GM15510 (cell line): ENCODE data around the gene CD300LB.

Source experiments
- POLR2A ChIP-seq: IDR thresholded peaks from 3 replicates; pipeline ENCODE4 v1.6.1; 2011; ENCODE audit warnings: borderline replicate concordance; ENCODE audit not compliant: insufficient read length; ENCODE audit errors: extremely low read depth

The CD300LB gene

DNA sequence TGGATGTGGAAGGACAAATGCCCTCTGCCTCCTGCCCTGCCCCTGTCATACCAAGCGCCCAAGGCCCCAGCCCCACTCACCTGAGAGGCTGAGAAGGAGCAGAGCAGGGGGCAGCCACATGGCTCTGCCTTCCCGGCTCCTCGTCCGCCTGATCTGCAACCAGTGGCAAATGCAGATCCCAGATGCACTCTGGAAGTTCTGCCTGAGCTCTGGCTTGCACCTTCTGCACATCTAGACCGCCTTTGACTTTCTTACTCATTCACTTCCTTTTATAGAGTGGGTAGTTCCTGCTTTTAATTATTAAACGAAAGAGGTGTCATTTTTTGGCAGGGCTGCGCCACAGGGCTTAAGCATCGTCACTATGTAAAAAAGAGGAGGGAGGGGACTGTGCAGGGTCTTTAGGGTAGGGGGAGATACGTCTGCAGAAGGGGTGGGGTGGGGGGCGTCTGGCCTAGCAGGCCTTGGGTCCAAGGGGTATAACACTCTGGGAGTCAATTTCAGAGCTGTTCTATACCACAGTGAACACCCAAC, at the start of gene CD300LB:
Gene CD300LB, minus strand, starts transcription at position 245 of the 531 bp plus-strand sequence. Its CDS starts 125 bp downstream, at position 120.
- no peak for TF ChIP-seq POLR2A

DNA sequence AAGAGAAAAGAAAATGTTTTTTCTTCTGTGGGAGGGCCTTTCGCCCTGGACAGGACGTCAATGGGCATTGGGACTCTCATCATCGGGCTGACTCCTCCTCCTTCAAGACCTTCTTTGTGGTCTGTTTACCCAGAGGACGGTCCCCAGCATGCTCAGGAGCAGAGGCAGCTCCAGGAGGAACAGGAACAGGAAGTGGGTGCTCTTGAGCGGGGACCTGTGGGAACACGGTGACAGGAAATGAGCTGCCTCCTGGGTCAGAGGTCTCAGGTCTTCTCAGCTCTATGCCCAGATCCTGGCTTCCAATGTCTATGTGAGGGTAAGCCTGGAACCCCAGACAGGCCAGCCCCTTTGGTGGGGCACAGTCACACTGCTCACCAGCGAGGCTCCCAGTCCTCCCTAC, 48.6 kb upstream of the CD300LB start:
- TF ChIP-seq POLR2A = no peak

DNA sequence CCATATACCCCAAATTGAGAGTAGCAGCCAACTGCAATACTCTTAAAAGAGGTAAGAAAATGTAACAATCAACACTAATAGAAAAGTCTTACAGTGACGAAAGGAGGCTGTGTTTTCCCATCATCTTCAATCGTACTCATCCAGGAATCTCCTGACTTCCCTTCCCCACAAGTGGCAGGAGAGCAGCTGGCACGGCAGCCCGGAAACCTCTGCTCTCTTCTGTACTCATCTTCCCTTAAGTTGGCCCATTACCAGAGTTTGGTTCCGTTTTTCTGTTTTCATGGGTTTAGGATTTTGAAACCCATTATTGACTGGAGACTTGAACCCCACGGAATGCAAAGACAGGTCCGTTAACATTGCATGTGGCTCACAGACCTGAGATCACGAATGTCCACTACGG, 47.7 kb upstream of the CD300LB start:
- TF ChIP-seq POLR2A = no peak

DNA sequence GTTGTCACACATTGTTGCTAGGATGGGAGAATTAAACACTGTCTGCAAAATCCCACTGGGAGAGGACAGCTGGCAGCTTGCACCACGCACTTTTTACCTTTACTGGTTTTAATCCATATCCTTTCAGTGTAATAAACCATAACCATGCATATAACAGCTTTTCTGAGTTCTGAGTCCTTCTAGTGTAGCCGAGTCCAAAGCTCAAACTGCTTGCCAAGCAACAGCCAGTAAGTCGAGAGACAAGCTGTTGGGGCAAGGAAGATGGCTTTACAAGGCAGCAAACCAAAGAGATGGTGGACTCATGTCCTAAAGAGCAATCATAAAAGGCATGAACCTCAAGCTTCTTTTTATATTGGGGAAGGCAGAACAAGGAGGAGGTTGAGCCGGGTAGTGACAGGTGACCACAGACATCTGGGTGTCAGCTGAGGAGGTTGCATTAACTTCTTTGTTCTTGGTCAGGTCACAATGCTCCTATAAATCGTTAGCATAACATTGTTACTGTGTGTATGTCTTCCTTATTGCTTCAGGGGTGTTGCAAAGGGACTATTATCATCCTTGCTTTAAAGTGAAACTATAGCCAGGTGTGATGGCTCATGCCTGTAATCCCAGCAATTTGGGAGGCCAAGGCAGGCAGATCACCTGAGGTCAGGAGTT, 43.3 kb upstream of the CD300LB start:
- TF ChIP-seq POLR2A = no peak

DNA sequence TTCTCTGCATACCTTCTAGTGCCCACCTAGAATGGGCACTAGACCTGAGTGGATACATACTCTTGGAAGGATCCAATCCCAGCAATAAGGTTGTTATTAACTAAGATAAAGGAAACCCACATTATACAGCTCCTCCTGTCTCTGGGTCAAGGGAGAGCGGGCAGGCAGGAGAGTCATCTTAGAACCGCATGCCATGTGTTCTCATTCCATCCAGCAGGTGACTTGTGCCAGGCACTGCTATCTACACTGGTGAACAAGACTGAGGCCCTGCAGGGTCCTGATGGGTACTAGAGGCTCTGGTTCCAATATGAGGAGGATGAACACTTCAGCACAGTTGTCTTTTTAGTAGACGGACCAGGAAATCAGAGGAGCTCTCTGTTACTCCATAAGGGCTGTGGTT, 41.9 kb upstream of the CD300LB start:
- no peak for TF ChIP-seq POLR2A

DNA sequence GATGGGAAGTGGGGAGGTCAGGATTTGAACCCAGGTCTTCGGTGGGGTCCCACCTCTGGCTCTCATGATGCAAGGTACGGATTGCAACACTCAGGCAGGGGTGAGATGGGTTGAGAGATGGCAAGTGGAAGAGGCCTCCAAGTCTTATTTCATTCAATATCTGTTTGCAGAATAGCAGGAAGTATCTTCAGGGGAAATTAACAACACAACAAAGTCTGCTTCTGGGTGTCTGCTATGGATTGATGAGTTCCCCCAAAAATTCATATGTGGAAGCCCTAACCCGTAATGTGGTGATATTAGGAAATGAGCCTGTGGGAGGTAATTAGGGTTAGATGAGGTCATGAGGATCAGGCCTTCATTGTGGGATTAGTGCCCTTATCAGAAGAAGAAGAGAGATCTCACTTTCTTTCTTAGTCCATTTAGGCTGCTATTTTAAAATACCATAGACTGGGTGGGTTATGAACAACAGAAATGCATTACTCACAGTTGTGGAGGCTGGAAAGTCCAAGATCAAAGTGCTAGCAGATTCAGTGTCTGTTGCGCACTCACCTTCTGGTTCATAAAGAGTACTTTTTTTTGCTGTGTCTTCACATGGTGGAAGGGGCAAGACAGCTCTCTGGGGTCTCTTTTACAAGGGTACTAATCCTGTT, 40.5 kb upstream of the CD300LB start:
- TF ChIP-seq POLR2A = no peak

DNA sequence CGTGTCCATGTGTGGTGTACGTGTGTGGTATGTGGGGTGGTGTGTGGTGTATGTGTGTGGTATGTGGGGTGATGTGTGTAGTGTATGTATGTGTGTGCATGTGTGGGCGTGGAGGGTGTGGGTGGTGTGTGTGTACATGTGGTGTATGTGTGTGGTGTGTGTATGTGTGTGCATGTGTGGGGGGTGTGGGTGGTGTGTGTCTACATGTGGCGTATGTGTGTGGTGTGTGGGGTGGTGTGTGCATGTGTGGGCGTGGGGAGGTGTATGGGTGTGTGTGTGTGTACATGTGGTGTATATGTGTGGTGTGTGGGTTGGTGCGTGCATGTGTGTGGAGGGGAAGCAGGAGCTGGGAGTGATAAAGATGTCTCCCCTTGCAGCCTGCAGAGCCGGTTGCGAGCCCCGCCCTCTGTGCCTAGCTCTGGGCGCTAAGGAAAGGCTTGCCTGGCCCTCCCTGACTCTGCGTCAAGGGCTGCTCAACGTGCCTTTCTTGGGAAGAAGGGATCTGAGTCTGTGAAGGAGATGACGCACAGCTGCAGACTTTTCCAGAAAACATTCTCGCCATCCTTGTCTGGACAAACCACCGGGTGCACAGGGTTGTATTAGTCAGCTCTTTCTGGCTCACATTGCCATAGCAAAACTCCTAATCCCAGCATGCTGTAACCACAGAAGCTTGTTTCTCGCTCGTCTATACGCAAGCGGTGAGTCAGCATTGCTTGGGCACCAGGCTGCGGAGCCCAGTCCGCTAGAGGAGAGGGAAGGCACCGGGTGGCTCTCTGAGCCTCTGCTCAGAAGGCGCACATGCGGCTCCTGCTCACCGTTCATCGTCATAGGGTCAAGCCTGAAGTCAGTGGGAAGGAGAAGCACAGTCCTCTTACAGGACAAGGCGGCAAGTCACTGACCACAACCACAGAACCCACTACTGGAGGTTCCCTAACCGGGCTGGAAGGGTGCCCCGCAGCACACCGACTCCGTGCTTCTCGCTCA, 38.0 kb upstream of the CD300LB start:
- TF ChIP-seq POLR2A = no peak

DNA sequence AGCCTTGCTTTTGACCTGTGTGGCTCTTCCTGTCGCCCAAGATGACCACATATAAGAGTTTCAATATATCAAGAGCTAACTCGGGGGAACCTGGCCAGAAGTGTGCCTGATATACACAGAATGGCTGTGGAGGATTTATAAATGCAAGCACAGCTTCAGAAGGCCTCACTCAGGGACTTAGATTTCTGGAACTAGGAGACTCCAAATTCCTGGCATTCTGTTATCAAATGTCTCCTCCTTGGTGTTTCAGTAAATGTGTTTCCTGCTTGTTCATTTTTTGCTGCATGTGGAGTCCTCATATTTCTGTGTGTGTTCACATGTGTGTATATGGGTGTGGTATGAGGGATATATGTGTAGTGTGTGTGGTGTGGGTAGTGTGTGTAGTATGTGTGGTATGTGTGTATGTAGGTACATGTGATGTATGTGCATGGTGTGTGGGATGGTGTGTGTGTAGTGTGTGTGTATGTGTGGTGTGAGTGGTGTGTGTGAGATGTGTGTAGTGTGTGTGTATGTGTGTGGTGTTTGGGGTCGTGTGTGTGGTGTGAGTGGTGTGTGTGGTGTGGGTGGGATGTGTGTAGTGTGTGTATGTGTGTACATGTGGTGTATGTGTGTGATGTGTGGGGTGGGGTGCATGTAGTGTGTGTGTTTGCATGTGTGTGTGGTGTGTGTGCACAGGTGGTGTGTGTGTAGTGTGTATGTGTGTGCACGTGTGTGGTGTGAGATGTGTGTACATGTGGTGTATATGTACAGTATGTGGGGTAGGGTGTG, 37.0 kb upstream of the CD300LB start:
- TF ChIP-seq POLR2A = no peak

DNA sequence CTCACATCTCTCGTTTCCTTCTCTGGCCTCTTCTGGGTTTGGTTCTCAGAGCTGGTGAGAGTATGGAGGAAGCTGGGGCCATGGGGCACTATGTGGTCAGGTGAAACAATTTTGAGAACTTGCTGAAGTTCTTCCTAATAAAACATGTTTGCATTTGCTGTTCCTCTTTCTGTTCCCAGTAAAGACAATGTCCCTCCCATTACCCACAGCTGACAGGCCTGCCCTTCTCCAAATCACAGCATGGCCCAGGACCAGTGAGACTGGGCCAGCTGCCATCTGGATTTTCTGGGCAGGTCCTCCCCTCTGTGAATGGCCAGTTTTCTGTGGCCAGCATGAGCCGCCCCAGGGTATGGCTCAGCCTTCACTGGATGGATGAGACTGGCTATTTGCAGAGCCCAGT, 36.1 kb upstream of the CD300LB start, which contains the start of gene CD300H:
Gene CD300H, minus strand, starts transcription at position 113 of the 400 bp plus-strand sequence.
- TF ChIP-seq POLR2A = no peak

DNA sequence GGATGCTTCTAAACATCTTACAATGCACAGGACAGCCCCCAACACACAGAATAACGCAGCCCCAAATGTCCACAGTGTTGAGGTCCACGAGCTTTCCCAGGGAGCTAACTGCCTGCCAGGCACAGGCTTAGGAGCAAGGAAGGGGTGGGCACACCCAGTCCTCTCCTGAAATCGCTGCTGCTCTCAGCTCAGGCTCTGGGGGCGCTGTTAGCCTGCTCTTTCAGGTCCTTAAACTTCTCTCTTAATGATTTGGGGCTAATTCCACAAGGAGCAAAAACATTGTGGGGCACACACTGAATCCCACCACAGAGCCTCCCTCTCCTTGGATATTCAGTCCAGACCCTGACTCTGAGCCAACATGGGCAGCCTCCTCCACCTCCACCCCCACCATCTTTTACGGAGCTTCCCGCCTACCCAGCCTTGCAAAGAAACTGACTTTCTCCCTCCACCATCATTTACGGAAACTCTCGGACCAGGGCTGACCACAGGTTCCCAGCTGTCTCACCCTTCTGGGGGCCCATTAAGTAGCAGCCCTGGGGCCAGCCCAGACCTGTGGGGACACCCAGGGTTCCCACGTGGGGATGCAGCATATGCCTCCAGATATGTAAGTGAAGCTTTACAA, 35.0 kb upstream of the CD300LB start:
- TF ChIP-seq POLR2A = no peak

DNA sequence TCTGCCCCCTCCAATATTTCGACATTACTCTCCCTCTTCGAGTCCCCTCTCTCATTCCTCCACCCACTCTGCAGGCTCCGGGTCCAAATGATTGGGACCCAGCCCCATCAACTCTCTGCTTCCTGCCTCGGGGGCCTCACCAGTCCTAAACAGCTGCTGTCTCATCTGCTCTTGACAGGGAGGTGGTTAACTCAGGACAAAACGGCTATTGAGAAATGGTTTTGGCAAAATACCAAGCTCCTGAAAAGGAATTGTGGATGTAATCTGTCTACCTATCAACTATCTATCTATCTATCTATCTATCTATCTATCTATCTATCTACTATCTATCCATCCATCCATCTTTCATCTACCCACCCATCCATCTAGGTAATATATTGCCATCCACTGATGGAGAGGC, 33.9 kb upstream of the CD300LB start:
- no peak for TF ChIP-seq POLR2A

DNA sequence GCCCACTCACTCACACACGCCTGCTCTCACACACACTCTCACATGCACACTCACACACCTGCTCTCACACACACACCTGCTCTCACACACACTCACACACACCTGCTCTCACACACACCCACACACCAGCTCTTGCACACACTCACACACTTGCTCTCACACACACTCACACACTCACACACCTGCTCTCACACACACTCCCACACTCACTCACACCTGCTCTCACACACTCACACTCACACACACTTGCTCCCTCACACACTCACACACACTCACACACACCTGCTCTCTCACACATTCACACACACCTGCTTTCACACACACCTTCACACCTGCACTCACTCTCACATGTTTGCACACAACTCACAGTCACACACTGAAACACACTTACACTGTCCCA, 32.1 kb upstream of the CD300LB start:
- no peak for TF ChIP-seq POLR2A

DNA sequence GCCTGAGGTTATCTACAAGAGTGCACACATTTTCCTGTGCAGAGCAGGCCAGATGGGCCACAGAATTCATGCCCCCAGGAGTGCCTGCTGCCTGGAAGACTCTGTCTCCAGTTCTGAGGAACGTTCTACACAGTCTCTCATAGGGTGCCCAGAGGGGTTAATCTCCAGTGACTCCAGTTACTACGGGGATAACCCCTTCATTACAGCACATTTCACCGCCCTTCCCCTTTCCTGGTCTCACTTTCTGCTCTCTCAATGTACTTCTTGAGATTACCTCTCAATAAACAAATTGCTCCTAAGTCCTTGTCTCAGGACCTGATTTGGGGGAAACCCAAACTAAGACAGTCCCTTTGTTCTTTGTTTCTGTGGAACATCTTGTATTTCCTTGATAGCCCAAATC, 30.3 kb upstream of the CD300LB start:
- no peak for TF ChIP-seq POLR2A
